DND-41 (cell line): ENCODE data around the gene PIM1.

Experiments
- ATAC-seq: fragments of 200-7000 bp; cut with Tn5 transposase; 3 replicates; pipeline ENCODE4 v1.9.1; 2021; ENCODE audit warnings: low read depth; ENCODE audit not compliant: insufficient read depth
- DNase-seq: peaks from one replicate; pipeline ENCODE4 v3.0.0-alpha.2; 2020
- H2AFZ ChIP-seq: 2 replicates; pipeline ENCODE4 v1.6.0; 2012; ENCODE audit warnings: low read depth, low read length
- H3K27ac ChIP-seq: 2 replicates; pipeline ENCODE4 v1.5.1; 2012; ENCODE audit warnings: low read length, inconsistent platforms
- H3K27me3 ChIP-seq: fragments of 200-600 bp; sonication (generic); 2 replicates; pipeline ENCODE4 v1.6.0; 2012; ENCODE audit warnings: low read length, mild to moderate bottlenecking, inconsistent platforms; ENCODE audit not compliant: insufficient read depth, poor library complexity
- H3K36me3 ChIP-seq: 2 replicates; pipeline ENCODE4 v1.5.1; 2012; ENCODE audit warnings: low read length, inconsistent platforms; ENCODE audit not compliant: insufficient read depth
- H3K4me1 ChIP-seq: 2 replicates; pipeline ENCODE4 v1.5.1; 2012; ENCODE audit warnings: mild to moderate bottlenecking, low read length; ENCODE audit not compliant: insufficient read depth
- H3K4me2 ChIP-seq: 2 replicates; pipeline ENCODE4 v1.6.0; 2012; ENCODE audit warnings: mild to moderate bottlenecking, moderate library complexity, low read length, inconsistent platforms; ENCODE audit not compliant: insufficient read depth
- H3K4me3 ChIP-seq, 2 experiments: fragments of 200-600 bp in 1 of 2; shearing (Covaris generic) in 1 of 2; 2 replicates each; pipeline ENCODE4 v1.5.1; 2012 to 2016; ENCODE audit warnings: inconsistent platforms in 2 of 2, low read length in 2 of 2, mild to moderate bottlenecking in 2 of 2, low read depth in 1 of 2, moderate library complexity in 1 of 2
- H3K79me2 ChIP-seq: 2 replicates; pipeline ENCODE4 v1.6.0; 2012; ENCODE audit warnings: low read length, inconsistent platforms; ENCODE audit not compliant: insufficient read depth
- H3K9ac ChIP-seq: 2 replicates; pipeline ENCODE4 v1.6.0; 2012; ENCODE audit warnings: low read depth, mild to moderate bottlenecking, inconsistent platforms, low read length, moderate library complexity
- H3K9me3 ChIP-seq: 2 replicates; pipeline ENCODE4 v1.5.1; 2012; ENCODE audit warnings: low read length, moderate library complexity, mild to moderate bottlenecking, inconsistent platforms; ENCODE audit not compliant: insufficient read depth, severe bottlenecking
- H4K20me1 ChIP-seq: 2 replicates; pipeline ENCODE4 v1.6.0; 2012; ENCODE audit warnings: low read length; ENCODE audit not compliant: insufficient read depth
- CTCF ChIP-seq: IDR thresholded peaks from 2 replicates; pipeline ENCODE4 v1.5.1; 2012; ENCODE audit warnings: borderline replicate concordance, low read length, moderate library complexity, mild to moderate bottlenecking; ENCODE audit not compliant: poor library complexity, severe bottlenecking; ENCODE audit errors: extremely low read depth
- EZH2 ChIP-seq: IDR thresholded peaks from 3 replicates; pipeline ENCODE4 v1.6.1; 2012; ENCODE audit warnings: borderline replicate concordance, low read depth, mild to moderate bottlenecking, moderate library complexity, low read length, inconsistent platforms; ENCODE audit not compliant: severe bottlenecking

The PIM1 gene

GRCh38 chr6:37130704-37131103 is 39.2 kb upstream of the PIM1 start:
- H3K9ac ChIP-seq = no peak overlapping the region
- H3K27ac ChIP-seq = no peak overlapping the region
- DNase-seq (no peak), ATAC-seq (no peak)
- no peak overlapping the region for H3K4me2 ChIP-seq
- no peaks in the 10 kb centered on the region for H4K20me1 ChIP-seq
- H2AFZ ChIP-seq = no peak overlapping the region
- no peaks in the 10 kb centered on the region for H3K27me3 ChIP-seq
- H3K79me2 ChIP-seq = no peaks in the 10 kb centered on the region
- TF ChIP-seq CTCF (no peak), EZH2 (no peak)
- no peaks in the 10 kb centered on the region for H3K4me1 ChIP-seq
- H3K9me3 ChIP-seq = no peaks in the 10 kb centered on the region
- H3K36me3 ChIP-seq = no peaks in the 10 kb centered on the region
- H3K4me3 ChIP-seq = no peak overlapping the region

GRCh38 chr6:37131104-37131959 is 38.6 kb upstream of the PIM1 start:
- H3K27me3 ChIP-seq = no peaks in the 10 kb centered on the region
- no peak overlapping the region for H2AFZ ChIP-seq
- TF ChIP-seq EZH2 = no peak
- TF ChIP-seq CTCF = no peak
- no peak overlapping the region for H3K27ac ChIP-seq
- H4K20me1 ChIP-seq = no peaks in the 10 kb centered on the region
- ATAC-seq (no peak), DNase-seq (no peak)
- no peak overlapping the region for H3K4me3 ChIP-seq
- no peaks in the 10 kb centered on the region for H3K9me3 ChIP-seq
- H3K79me2 ChIP-seq = no peaks in the 10 kb centered on the region
- H3K4me2 ChIP-seq = no peak overlapping the region
- no peaks in the 10 kb centered on the region for H3K36me3 ChIP-seq
- no peaks in the 10 kb centered on the region for H3K4me1 ChIP-seq
- no peak overlapping the region for H3K9ac ChIP-seq

DNA sequence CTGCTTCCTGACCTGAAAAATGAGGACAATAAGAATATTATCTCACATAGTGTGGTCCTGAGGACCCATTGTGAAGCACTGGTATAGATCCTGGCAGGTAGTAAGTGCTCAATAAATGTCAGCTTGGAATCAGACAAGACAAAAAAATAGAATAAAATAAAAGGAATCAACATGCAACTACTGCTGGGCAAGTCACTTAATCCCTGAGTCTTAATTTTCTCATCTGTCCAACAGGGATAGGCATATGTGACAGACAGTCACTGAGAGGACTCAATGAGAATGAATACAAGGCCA is 38.0 kb upstream of the PIM1 start:
- DNase-seq (no peak), ATAC-seq (no peak)
- no peak overlapping the region for H3K27ac ChIP-seq
- H3K4me1 ChIP-seq = no peaks in the 10 kb centered on the region
- H3K79me2 ChIP-seq = no peaks in the 10 kb centered on the region
- no peaks in the 10 kb centered on the region for H4K20me1 ChIP-seq
- H3K9ac ChIP-seq = no peak overlapping the region
- H3K27me3 ChIP-seq = no peaks in the 10 kb centered on the region
- H3K36me3 ChIP-seq = no peaks in the 10 kb centered on the region
- TF ChIP-seq CTCF = no peak
- H3K4me2 ChIP-seq = no peak overlapping the region
- no peak overlapping the region for H2AFZ ChIP-seq
- H3K4me3 ChIP-seq = no peak overlapping the region
- no peaks in the 10 kb centered on the region for H3K9me3 ChIP-seq
